HG02938 (cell line): Measurements from ENCODE around the gene ELOB.
A peak's percentile ranks its signal among the peaks of the same experiment; 100 is the strongest.

ENCODE experiments used
- ATAC-seq: cut with Tn5 transposase; IDR thresholded peaks from one replicate; pipeline ENCODE4 v1.9.1; 2021; ENCODE audit warnings: mild to moderate bottlenecking, moderate library complexity; ENCODE audit not compliant: unreplicated experiment

The ELOB gene

GRCh38 chr16:2769675-2770056, 7.4 kb downstream of the ELOB start:
- no peak for ATAC-seq

- ATAC-seq, result no peak
Measured at GRCh38 chr16:2769100-2769529, 8.0 kb downstream of the ELOB start.

GRCh38 chr16:2768403-2769089, 8.5 kb downstream of the ELOB start:
- ATAC-seq, result no peak

- no peak for ATAC-seq
Measured at GRCh38 chr16:2767891-2768290, 9.2 kb downstream of the ELOB start.

- ATAC-seq, result no peak
Measured at GRCh38 chr16:2767140-2767731, 9.8 kb downstream of the ELOB start.

GRCh38 chr16:2766430-2767139, 10.5 kb downstream of the ELOB start:
- ATAC-seq, result no peak

- ATAC-seq, result no peak
Measured at GRCh38 chr16:2765462-2766404, 11.3 kb downstream of the ELOB start.

- ATAC-seq, result no peak
Measured at GRCh38 chr16:2764718-2765117, 12.4 kb downstream of the ELOB start.

- no peak for ATAC-seq
Measured at GRCh38 chr16:2763173-2763572, 13.9 kb downstream of the ELOB start.

- ATAC-seq, result no peak
Measured at GRCh38 chr16:2762711-2763110, 14.4 kb downstream of the ELOB start.

- ATAC-seq, result no peak
Measured at GRCh38 chr16:2761886-2762583, 15.0 kb downstream of the ELOB start.

GRCh38 chr16:2761472-2761871, 15.6 kb downstream of the ELOB start:
- no peak for ATAC-seq

- no peak for ATAC-seq
Measured at GRCh38 chr16:2757344-2757743, 19.7 kb downstream of the ELOB start.

GRCh38 chr16:2756288-2757015, 20.6 kb downstream of the ELOB start:
- no peak for ATAC-seq

- ATAC-seq, result no peak
Measured at GRCh38 chr16:2755158-2755557, 21.9 kb downstream of the ELOB start.

GRCh38 chr16:2753733-2754020, 23.4 kb downstream of the ELOB start:
- no peak for ATAC-seq

GRCh38 chr16:2752850-2753732, 24.0 kb downstream of the ELOB start:
- ATAC-seq, result peak; percentile 32

- ATAC-seq, result peak; percentile 68
Measured at GRCh38 chr16:2752035-2752849, 24.8 kb downstream of the ELOB start, which contains the start of gene SRRM2. SRRM2 (plus strand) TSS chr16:2752638; CDS start chr16:2756365, 3,727 bp downstream.
